Type B pancreatic cell (in vitro differentiated cells): ENCODE data around the gene PPP1R15B. TPM values are rescaled to one million over a fixed set of nuclear protein-coding genes. Genes with fewer than 3 reads are reported as not detected.

Experiments used
- DNase-seq: peaks from one replicate; pipeline ENCODE4 v3.0.0; 2021; ENCODE audit warnings: mixed read lengths; ENCODE audit not compliant: unreplicated experiment; ENCODE audit errors: extremely low spot score
- H3K27ac Mint-ChIP-seq: 2 replicates; pipeline ENCODE4 v1.8.0; 2021; ENCODE audit warnings: mild to moderate bottlenecking, mixed read lengths
- H3K27me3 Mint-ChIP-seq: 2 replicates; pipeline ENCODE4 v1.8.0; 2021; ENCODE audit warnings: mixed read lengths
- H3K36me3 Mint-ChIP-seq: 2 replicates; pipeline ENCODE4 v1.8.0; 2021; ENCODE audit warnings: mixed read lengths
- H3K4me1 Mint-ChIP-seq: one replicate; pipeline ENCODE4 v1.8.0; 2021; ENCODE audit warnings: mixed read lengths; ENCODE audit not compliant: unreplicated experiment
- H3K4me3 Mint-ChIP-seq: 2 replicates; pipeline ENCODE4 v1.8.0; 2021; ENCODE audit warnings: mild to moderate bottlenecking, mixed read lengths
- H3K9me3 Mint-ChIP-seq: 2 replicates; pipeline ENCODE4 v1.8.0; 2021; ENCODE audit warnings: mixed read lengths
- total RNA-seq: library from RNA; stranded (reverse); gene quantifications from 2 replicates; pipeline ENCODE4 v1.2.1, GENCODE V29; 2021; ENCODE audit warnings: low replicate concordance
- TF ChIP-seq, protein P1 (sequence below): fragments of 200-600 bp; sonication (generic); conservative IDR thresholded peaks from 2 replicates; pipeline ENCODE4 v1.5.0; 2021; ENCODE audit warnings: antibody characterized with exemption, mild to moderate bottlenecking

The PPP1R15B gene
- total RNA-seq, 1 donor from 2014 or later: 43.3 TPM

DNA sequence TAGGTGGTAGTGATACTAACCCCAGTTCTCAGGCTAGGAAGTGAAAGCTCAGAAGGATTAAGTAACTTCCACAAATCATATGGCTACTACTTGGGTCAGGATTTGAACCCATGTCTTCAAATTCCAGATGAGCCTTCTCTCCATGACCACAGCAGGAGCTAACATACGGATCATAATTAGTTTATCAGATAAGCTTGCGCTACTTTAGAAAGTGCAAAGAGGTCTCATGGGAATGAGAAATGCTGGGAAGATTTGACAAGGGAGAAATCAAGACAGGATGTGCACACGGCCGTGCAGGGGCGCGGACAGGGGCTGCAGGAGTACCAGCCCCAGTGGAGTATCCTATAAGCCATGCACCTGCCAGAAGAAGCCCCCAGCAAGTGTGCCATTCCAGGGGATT is 57.0 kb downstream of the PPP1R15B start:
- Mint-ChIP-seq H3K36me3 (no peaks in the 10 kb centered on the region), H3K27ac (no peak overlapping the region), H3K4me3 (no peak overlapping the region), H3K4me1 (peaks cover 26% of the 10 kb centered on the region), H3K9me3 (no peaks in the 10 kb centered on the region), H3K27me3 (no peaks in the 10 kb centered on the region)
- TF ChIP-seq, protein P1, sequence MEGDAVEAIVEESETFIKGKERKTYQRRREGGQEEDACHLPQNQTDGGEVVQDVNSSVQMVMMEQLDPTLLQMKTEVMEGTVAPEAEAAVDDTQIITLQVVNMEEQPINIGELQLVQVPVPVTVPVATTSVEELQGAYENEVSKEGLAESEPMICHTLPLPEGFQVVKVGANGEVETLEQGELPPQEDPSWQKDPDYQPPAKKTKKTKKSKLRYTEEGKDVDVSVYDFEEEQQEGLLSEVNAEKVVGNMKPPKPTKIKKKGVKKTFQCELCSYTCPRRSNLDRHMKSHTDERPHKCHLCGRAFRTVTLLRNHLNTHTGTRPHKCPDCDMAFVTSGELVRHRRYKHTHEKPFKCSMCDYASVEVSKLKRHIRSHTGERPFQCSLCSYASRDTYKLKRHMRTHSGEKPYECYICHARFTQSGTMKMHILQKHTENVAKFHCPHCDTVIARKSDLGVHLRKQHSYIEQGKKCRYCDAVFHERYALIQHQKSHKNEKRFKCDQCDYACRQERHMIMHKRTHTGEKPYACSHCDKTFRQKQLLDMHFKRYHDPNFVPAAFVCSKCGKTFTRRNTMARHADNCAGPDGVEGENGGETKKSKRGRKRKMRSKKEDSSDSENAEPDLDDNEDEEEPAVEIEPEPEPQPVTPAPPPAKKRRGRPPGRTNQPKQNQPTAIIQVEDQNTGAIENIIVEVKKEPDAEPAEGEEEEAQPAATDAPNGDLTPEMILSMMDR: no peak
- no peak for DNase-seq

Other genes with a start within 250 kb of the PPP1R15B start
- 0.69 and 1.2 TPM in 2 replicates for gene REN, start 245.5 kb downstream of the PPP1R15B start, total RNA-seq
- 0.48 and 0.55 TPM in 2 replicates for gene KISS1, start 215.3 kb downstream of the PPP1R15B start, total RNA-seq
- 7.0 and 9.7 TPM in 2 replicates for gene GOLT1A, start 197.8 kb downstream of the PPP1R15B start, total RNA-seq
- 37.8 and 63.1 TPM in 2 replicates for gene PLEKHA6, start 51.9 kb downstream of the PPP1R15B start, total RNA-seq
- gene PIK3C2B, start 83.0 kb upstream of the PPP1R15B start, total RNA-seq: 55.1 and 77.5 TPM in 2 replicates
- gene MDM4, start 104.6 kb upstream of the PPP1R15B start, total RNA-seq: 70.0 and 101 TPM in 2 replicates